Inflammatory macrophage (primary cell): ENCODE results near the gene LAMB1.

Source experiments
- DNase-seq, 2 donors: peaks; one replicate each; pipeline ENCODE4 v3.0.0-alpha.2; 2020 to 2022

The LAMB1 gene

DNA sequence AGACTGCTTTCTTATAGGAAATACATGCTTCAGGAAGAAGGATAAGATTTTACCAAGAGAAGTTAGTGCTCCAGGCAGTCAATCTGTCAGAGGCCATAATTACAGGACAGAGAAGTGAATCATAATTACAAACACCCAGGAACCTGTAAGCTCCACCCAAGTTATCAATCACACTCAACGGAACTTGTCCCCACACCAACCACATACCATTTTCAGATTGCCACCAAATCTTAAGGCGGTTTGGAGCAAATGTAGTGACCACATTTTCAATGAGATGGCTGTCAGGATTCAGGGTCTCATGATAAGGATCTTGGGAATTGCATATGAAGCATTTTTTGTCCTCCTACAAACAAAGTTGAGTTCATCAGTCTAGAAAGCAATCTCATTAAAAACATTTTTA lies 4.8 kb downstream of the LAMB1 start:
- no peak for DNase-seq

DNA sequence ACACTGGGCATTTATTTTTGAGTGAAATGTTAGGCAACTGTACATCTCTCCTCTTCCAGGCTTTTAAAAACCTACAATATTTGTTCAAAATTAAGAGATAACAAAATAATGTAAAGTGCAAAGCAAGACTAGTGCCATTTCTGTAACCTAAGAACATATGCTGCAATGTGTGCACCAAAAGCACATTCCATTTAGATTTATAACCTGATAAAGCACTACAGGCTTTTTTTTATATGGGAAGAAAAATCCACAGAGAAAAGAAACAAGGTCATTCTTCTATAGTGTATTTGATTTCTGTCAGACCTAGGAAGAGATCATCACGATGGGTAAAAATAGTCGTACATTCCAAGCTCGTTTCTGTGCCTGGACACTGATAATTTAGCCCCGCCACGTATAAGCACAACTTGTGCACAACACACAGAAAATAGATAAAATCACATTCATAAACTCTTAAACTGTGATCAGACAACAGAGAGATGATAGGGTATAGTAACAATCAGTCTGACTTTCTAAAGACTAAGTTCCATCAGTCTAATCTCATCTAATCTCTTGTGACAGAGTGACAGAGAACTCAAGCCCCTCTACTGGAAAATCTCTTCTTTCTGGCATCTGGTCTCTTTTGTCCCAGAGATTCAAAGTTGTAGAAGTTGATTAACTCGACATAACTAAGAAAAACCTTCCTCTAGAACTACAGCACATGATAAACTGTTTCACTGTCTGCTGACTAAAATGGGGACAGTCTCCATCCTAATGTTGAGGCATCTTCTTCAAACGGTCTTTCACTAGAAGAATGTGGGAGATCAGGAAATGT lies 6.7 kb downstream of the LAMB1 start:
- no peak for DNase-seq

DNA sequence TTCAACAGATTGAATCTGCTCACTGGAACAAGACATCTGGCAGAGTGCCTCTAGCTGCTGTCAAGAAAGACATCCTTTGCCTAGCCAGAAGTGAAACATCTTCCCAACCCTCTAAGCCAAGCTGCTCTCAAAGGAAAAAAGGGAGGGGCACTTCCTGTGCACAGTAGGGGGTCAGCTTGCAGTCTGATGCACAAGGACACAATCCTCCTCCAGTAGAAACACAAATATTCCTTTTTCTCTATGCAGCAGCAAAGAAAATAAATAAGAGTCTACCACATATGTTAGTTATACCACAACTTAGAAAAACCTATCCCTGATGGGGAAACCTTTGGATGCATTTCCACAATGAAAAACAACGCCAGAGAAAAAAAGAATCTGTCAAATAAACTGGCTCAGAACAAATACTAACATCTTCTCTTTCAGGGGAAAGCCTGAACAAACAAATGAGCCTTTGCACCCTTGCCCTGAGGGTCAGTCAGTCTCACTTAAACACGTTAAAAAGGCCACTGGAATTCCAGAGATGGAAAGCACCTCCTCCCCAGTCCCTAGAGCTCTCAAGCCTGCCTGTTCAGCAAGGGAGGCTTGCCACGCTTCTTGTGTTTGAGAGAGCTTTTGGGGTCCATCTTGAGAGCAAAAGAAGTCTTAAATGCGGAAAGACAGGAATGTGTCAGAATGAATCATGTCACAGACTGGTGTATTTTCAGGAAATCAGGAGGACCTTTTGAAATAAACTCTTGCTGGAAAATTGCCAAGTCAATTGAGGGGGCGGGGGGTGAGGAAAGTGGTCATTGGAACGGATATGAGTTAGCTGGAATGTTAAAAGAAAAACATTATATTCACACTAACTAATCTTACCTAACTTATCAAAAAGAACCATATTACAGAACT lies 7.5 kb downstream of the LAMB1 start:
- DNase-seq = no peak

DNA sequence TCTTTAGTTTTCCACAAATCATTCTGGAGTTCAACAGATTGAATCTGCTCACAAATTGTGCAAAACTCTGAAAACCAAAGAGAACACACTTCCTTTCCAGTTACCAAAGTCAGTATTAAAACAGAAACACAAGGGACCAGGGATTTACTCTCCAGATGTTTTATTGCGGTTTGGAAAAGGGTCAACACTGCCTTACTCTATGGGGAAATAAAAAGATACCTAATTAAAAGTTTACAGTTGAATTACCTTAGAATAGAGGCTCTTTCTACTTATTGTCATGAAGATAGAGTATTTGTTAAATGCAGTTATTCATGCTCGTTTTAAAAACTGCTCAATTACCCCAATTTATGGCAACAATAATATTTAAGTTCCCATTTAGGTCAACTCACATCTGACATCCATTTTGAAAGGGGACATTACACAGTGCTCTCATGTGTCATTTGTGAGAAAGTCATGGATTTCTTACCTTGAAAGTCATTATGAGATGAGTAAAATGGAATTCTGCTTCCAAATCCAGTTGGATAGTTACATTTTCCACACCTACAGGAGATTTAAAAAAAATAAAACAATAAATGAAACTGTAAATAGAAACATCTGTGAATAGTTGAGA lies 8.4 kb downstream of the LAMB1 start:
- no peak for DNase-seq

DNA sequence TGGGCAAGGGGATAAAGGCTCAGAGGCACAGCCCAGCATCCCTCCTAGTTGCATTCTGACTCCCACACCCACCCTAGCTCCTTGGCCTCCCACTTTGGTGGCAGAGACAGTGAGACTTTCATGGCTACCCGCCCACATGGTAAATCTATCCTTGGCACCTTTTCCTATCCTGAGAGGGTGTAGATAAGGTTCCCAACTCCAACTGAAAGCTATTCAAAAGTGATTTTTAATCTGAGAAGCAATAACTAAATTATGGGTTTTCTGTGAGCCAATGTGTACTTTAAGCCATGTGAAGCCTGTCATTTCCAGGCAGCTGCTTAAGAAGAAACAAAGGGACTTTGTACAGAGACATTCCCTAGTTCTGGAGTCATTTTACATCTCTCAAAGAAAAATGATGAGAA lies 9.1 kb downstream of the LAMB1 start:
- no peak for DNase-seq

DNA sequence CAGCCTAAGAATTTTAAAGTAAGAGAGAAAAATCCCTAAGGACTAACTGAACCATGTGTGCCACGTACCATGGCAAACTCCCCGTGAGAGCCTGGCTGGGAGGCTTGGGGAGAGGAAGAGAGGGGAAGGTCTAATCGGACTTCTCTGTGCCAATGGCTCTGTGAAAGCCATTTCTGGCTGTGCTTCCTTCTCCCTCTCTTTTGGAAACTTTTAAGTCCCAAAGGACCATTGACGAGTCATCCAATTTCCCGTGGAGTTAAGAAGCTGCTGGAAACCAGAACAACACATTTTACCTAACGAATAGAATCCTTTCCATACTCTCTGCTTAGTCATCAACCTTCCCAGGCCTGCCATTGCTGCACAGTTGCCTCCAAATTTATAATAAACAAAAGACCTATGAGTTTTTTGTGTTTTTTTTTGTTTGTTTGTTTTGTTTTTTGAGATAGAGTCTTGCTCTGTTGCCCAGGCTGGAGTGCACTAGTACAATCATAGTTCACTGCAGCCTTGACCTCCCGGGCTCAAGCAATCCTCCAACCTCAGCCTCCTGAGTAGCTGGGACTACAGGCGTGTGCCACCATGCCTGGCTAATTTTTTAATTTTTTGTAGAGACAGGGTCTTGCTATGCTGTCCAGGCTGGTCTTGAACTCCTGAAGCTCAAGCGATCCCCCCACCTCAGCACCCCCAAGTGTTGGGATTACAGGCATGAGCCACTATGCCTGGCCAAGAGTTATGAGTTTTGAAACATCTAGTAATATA lies 13.2 kb downstream of the LAMB1 start:
- no peak for DNase-seq

DNA sequence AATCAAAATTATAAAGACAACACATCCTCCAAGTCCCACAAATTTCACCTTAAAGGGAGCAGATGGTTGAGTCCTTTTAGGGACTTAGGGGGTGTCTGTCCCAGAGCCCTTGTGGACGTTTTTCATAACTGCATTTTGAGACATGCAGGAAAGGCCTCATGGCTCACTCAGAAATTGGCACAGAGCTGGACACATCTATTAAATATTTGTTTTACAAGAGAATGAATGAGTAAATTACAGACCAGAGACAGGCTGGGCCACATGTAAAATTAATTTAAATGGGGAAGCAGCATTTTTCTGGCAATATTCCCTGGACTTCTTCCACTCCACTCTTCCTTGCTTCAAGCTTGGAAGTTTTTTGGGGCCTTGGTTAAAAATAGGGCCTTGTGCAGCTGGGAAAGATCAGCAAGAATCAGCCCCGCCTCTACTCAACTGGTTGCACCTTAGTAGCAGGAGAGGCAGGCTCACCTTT lies 20.0 kb downstream of the LAMB1 start:
- no peak for DNase-seq

DNA sequence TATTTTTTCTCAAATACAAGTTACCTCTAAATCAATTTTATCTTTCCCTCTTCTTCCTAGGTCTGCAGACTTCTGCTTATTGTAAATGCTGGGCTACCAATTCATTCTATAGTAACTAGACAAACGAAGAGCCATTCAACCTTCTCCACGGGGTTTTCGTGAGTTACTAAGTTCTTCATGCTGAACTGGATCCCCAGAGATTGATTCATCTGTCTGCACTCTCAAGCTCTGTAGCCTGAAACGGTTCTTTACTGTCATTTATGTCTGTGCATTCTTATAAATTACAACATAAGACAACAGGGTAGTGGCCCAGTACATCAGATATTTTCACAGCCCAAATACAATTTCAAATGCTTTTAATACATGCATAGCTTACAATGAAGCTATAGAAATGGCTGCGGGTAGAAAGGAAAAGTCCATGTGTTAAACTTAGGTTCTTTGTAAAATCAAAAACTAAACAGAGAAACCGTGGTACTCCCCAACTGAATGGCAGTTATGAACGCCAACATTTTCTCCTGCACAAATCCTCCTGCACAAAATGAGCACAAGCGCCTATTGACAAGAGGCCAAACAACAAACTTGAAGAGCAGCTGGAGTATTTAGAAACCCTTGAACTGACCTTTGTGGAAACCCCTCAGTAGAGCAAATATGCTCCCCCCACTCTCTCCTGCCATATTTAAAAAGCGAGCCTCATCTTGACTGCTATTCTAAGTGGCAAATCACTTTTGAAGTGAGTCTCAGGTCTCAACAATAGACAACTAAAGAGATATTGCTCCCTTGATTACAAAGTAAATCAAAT lies 20.7 kb downstream of the LAMB1 start:
- DNase-seq = no peak

DNA sequence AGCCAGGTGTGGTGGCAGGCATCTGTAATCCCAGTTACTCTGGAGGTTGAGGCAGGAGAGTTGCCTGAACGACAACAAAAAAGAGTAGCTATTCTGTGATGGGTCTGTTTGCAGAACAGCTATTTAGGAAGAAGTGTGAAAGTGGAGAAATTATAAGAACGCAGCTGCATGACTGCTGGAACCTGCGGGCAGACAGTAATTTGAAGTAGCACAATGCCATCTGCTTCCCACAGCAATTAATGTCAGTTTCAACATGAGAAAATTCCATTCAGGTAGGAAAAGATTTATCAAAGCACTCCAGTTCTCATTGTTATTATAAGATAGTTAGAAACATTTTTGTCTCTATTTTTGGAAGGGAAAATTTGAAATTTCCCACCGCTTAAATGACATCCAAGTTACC lies 21.5 kb downstream of the LAMB1 start:
- DNase-seq = no peak

DNA sequence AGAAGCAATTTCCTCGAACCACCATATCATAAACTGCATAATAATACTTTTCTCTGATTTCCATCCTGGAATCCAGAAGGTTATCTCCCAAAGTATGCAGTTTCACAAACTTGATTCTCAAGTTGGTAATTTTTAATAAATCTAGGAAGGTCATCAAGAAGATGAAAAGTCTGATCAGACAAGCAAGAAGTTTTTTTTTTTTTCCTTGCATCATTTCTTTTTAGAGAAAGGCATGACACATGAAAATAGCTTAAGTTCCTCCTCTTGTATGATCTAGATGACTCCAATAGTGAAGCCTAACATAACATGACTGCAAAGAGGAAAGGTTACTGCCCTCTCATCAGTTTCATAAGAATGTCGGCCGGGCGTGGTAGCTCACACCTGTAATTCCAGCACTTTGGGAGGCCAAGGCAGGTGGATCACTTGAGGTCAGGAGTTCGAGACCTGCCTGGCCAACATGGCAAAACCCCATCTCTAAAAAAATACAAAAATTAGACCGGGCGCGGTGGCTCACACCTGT lies 22.2 kb downstream of the LAMB1 start:
- no peak for DNase-seq

DNA sequence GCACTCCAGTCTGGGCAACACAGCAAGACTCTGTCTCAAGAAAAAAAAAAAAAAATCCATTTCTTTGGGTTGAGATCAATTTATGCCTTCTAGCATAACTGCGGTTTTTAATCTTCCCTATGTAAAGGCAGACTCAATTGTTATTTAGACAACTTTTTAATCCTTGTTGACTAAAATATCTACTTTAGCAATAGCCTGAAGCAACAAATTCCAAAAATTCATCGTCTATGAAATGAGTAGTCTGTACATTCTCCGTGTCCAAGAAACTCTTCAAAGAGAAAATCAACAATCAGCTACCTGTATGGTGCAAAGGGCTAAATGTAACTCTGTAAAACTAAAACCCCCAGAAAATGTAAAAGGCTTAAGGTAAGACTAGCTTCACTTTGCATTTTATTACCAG lies 22.8 kb downstream of the LAMB1 start:
- DNase-seq = no peak

DNA sequence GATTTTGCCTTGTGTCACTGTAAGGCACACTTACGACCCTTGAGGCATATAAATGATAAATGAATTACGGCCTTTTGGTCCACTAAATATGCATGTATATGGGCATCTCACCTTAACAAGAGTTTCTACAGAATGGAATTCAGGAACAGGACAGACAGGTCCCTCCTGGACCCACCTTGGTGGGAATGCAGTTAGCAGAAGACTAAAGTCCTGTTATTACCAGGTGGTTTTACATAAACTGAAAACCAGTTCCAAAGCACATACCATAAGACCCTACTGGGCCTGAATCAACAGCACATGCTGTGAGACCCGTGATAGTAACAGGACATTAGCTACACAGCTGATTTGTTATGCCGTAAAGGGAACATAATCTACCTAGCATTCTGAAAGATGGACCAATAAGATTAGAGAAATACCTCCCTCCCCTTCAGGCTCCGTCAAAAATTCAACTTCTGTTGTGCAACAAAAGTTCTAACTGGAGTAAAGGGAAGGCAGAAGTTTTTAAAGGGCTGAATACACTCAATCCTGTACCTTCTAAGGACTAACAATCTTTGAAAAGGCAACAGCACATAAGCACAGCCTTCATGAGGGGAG lies 24.0 kb downstream of the LAMB1 start:
- no peak for DNase-seq

DNA sequence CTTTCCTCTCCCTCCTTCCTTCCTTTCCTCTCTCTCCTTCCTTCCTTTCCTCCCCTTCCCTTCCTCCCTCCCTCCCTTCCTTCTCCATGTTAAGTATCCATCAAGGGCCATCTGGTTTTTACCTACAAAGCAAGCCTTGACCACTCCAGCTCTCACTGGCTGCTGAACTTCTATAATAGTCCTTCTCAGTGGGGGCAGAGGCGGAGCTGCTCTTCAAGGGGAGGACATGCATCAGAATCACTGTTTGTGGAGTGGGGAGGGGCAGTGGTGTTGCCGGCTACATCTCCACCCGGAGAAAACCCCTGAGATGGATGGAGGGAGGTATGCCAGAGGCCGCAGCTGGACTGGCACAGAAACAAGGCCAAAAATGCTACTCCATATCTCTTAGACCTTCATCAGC lies 25.9 kb downstream of the LAMB1 start:
- DNase-seq = no peak

DNA sequence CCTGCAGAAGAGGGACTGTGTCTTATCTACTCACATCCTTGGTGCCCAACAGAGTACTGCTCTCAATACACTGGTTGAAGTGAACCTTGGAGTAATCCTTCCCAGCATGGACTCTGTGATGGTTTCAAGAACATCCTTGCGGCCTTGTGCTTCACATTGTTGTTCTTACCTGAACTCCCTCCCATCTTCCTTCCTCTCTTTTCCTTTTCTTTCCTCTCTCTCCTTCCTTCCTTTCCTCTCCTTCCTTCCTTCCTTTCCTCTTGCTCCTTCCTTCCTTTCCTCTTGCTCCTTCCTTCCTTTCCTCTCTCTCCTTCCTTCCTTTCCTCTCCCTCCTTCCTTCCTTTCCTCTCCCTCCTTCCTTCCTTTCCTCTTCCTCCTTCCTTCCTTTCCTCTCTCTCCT lies 26.3 kb downstream of the LAMB1 start:
- DNase-seq = no peak

DNA sequence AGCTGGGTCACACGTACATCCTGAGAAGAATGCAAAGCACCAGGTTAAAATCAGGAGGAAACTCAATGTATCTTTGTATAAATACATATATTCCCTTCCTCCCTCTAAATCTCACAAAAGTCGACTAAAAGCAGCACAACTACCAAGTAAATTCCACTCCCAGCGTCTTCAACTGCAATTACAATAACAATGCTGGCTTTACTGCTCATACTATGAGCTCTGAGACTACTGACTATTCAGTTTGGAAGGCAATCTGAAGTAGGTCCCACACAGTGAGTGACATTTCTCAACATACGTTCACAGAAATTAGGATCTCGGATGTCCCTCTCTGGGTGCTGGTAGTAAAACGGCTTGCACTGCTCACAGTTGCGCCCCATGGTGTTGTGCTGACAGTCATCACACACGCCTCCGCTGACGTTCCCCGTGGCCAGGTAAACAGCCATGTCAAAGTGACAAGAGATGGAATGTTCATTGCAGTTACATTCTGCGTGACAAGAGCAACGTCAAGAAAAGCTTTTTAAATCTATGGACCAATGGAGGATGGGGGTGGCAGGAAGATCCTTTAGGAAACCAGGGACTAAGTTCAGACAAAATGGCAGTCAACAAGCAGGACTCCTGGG lies 27.5 kb downstream of the LAMB1 start:
- no peak for DNase-seq

DNA sequence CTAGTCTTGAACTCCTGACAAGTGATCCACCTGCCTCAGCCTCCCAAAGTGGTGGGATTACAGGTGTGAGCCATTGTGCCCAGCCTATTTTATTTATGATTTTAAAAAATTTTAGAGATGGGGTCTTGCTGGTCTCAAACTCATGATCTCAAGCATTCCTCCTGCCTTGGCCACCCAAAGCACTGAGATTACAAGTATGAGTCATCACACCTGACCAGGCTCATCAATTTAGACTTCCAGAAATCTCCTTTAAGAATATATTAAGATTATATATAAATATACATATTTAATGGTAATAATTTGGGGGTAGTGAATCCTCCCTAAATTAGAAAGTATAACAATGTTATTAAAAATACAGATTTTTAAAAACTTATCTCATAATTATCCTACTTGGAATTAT lies 29.1 kb downstream of the LAMB1 start:
- no peak for DNase-seq

DNA sequence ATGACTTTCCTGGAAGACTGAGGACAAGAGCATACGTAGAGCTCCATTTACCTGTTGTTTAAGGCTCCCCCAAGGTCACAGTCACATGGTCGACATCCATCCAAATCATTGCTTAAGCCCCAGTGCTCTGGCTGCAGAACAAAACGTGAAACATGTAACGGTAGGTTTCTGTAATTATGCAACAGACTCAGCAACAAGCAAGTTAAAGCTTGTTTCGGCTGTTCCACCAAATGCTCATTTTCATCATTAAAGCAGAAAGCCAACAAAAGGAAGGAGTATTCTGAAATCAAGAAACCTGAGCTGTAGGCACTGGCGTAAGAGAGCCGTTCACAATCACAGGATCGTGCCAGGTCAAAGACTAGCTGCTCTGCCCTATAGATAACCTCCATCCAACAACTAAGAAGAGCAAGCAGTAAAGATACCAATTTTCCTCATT lies 30.0 kb downstream of the LAMB1 start:
- DNase-seq = no peak

DNA sequence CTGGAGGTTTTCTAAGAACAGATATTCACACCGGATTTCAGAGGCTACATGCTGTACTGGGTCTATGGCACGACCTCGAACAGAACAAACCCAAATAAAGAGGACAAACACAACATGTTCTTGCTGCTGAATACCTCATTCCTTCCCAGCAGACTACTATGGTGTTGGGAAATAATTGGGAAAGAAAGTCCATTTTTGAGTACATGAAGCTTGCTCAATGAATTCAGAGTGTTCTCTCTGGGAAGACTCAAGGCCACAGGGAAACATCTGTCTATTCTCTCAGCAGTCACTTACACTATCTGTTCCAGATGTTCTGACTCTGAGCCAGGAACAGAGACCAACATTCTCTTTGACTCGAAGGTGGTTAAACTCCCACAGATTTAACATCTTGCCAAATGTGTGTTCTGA lies 30.9 kb downstream of the LAMB1 start:
- DNase-seq = no peak

DNA sequence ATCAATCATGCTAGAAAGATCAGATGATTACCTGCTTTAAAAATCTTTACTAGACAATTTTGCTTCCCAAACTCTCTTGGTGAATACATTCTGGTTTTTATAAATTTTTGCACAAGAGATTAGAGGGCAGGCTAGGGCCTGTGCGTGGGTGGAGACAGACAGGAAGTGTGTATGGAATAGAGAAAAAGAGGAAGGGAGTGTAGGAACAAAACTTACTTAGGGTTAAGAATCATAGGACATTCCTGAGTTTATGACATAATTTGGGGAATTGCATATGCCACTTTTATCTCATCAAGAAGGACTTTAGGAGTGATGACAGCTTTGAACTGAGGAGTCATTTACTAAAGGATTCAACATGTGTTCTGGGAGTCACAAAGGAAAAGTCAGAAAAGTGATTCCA lies 31.3 kb downstream of the LAMB1 start:
- DNase-seq = peak; percentile 57 to 65

DNA sequence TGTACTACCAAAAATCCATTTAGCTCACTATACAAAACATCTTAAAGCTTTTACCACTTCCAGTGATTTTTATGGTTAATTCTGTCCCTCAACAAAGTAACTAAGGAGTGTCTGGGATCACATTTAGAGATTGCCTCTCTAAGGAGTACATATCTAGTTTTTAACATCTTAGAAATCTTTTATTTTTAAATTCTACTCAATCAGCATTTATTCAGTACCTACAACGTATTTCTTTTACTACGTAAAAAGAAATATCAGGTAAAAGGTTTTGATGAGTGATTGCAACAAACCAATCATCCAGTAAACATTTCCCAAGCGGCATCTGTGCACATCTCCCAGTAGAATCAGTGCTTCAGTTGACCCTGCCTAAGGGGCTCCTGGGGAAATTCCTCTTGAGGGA lies 31.9 kb downstream of the LAMB1 start:
- DNase-seq = no peak

DNA sequence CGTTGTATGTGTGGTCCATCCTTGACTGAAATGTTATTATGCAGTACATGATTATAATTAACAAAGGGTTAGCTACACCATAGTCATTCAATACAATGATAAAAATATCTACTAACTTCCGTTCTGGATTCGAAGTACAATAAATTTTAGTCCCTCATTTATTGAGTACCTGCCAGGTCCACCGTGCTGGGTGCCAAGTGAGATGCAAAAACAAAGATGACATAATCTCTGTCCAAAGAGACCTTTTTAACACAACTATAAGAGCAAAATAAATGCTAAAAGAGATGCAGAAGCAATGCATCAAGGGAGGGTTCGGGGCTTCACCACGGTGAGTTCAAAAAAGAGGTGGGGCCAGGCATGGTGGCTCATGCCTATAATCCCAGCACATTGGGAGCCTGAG lies 33.1 kb downstream of the LAMB1 start:
- no peak for DNase-seq
